ENCODE results near the gene UAP1.

The UAP1 gene

GRCh38 chr1:162621256-162621655 lies 59.7 kb downstream of the UAP1 start:
- TF ChIP-seq EZH2phosphoT487 (IDR thresholded peaks at IDR 0.05; ENCODE audit: borderline replicate concordance) (no peak), CTCF (conservative IDR thresholded peaks at IDR 0.05; ENCODE audit: low read length) (no peak)
- H3K4me1 ChIP-seq (ENCODE audit: insufficient read depth, low read length, poor library complexity, severe bottlenecking), result no peaks in the 10 kb centered on the region
- no peak overlapping the region for H3K4me3 ChIP-seq (ENCODE audit: low read length, poor library complexity, severe bottlenecking)
- no peaks in the 10 kb centered on the region for H4K20me1 ChIP-seq (ENCODE audit: insufficient read depth, low read length, poor library complexity, severe bottlenecking)
- peaks cover 9% of the 10 kb centered on the region for H3K9me3 ChIP-seq (ENCODE audit: insufficient read depth, low read depth, low read length)
- H3K9me2 ChIP-seq (replicated peaks; ENCODE audit: low read depth, low read length), result no peaks in the 10 kb centered on the region
- no peaks in the 10 kb centered on the region for H3K79me2 ChIP-seq (ENCODE audit: insufficient read depth, low read length)
- H3K4me2 ChIP-seq (ENCODE audit: low read depth, low read length, poor library complexity, severe bottlenecking), result no peak overlapping the region
- H3K36me3 ChIP-seq (ENCODE audit: insufficient read depth, low read length), result no peaks in the 10 kb centered on the region
- H2AFZ ChIP-seq (ENCODE audit: low read length), result no peak overlapping the region
- H3K9ac ChIP-seq (ENCODE audit: low read depth, low read length, poor library complexity, severe bottlenecking), result no peak overlapping the region
- H3F3A ChIP-seq (ENCODE audit: low read depth), result no peaks in the 10 kb centered on the region
- no peaks in the 10 kb centered on the region for H3K27me3 ChIP-seq (ENCODE audit: insufficient read depth, low read length, poor library complexity, severe bottlenecking)

DNA sequence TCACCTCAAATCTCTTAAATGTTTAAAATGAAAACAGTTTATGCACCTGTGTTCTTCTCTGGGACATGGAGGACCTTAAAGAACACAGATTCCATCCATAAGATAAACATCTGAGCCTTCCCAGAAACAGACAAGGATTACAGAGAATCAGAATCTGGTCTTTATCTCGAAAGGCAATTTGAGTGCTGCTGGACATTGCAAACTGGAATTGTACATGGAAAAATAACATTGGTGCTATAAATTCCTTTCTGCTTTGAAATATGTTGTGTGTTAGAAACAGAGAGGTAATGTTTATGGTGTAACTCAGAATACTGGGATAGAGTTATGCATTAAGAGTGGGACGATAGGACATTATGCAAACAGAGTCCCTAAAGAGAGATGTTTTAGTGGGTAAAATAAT lies 64.2 kb downstream of the UAP1 start:
- H4K20me1 ChIP-seq (ENCODE audit: insufficient read depth, low read length, poor library complexity, severe bottlenecking), result no peaks in the 10 kb centered on the region
- no peaks in the 10 kb centered on the region for H3K36me3 ChIP-seq (ENCODE audit: insufficient read depth, low read length)
- no peaks in the 10 kb centered on the region for H3K4me1 ChIP-seq (ENCODE audit: insufficient read depth, low read length, poor library complexity, severe bottlenecking)
- H3F3A ChIP-seq (ENCODE audit: low read depth), result no peaks in the 10 kb centered on the region
- TF ChIP-seq EZH2phosphoT487 (IDR thresholded peaks at IDR 0.05; ENCODE audit: borderline replicate concordance) (no peak), CTCF (conservative IDR thresholded peaks at IDR 0.05; ENCODE audit: low read length) (no peak)
- no peaks in the 10 kb centered on the region for H3K9me3 ChIP-seq (ENCODE audit: insufficient read depth, low read depth, low read length)
- H3K9me2 ChIP-seq (replicated peaks; ENCODE audit: low read depth, low read length), result no peaks in the 10 kb centered on the region
- H3K4me3 ChIP-seq (ENCODE audit: low read length, poor library complexity, severe bottlenecking), result no peak overlapping the region
- H3K79me2 ChIP-seq (ENCODE audit: insufficient read depth, low read length), result no peaks in the 10 kb centered on the region
- no peak overlapping the region for H2AFZ ChIP-seq (ENCODE audit: low read length)
- no peak overlapping the region for H3K9ac ChIP-seq (ENCODE audit: low read depth, low read length, poor library complexity, severe bottlenecking)
- H3K4me2 ChIP-seq (ENCODE audit: low read depth, low read length, poor library complexity, severe bottlenecking), result no peak overlapping the region
- H3K27me3 ChIP-seq (ENCODE audit: insufficient read depth, low read length, poor library complexity, severe bottlenecking), result no peaks in the 10 kb centered on the region

- H3K4me2 ChIP-seq (ENCODE audit: low read depth, low read length, poor library complexity, severe bottlenecking), result no peak overlapping the region
Measured at GRCh38 chr1:162626094-162626493, 64.6 kb downstream of the UAP1 start.

More at GRCh38 chr1:162626094-162626493, 64.6 kb downstream of the UAP1 start:
- Histone ChIP-seq H3K79me2 (ENCODE audit: insufficient read depth, low read length) (no peaks in the 10 kb centered on the region), H3K9me2 (replicated peaks; ENCODE audit: low read depth, low read length) (no peaks in the 10 kb centered on the region), H3K27me3 (ENCODE audit: insufficient read depth, low read length, poor library complexity, severe bottlenecking) (no peaks in the 10 kb centered on the region), H3K4me3 (ENCODE audit: low read length, poor library complexity, severe bottlenecking) (no peak overlapping the region), H3K9ac (ENCODE audit: low read depth, low read length, poor library complexity, severe bottlenecking) (no peak overlapping the region), H2AFZ (ENCODE audit: low read length) (0 out of 2 replicates have a peak overlapping the region, but pooled peaks have one; percentile 50), H4K20me1 (ENCODE audit: insufficient read depth, low read length, poor library complexity, severe bottlenecking) (no peaks in the 10 kb centered on the region), H3F3A (ENCODE audit: low read depth) (no peaks in the 10 kb centered on the region), H3K9me3 (ENCODE audit: insufficient read depth, low read depth, low read length) (no peaks in the 10 kb centered on the region), H3K36me3 (ENCODE audit: insufficient read depth, low read length) (no peaks in the 10 kb centered on the region), H3K4me1 (ENCODE audit: insufficient read depth, low read length, poor library complexity, severe bottlenecking) (no peaks in the 10 kb centered on the region)
- TF ChIP-seq CTCF (conservative IDR thresholded peaks at IDR 0.05; ENCODE audit: low read length) (no peak), EZH2phosphoT487 (IDR thresholded peaks at IDR 0.05; ENCODE audit: borderline replicate concordance) (no peak)

All from Loucy (cell line).